Keratinocyte (primary cell): Measurements from ENCODE around the gene GOLGA8H.
"Not testable (repeated sequence)": the region's sequence is repeated elsewhere in the genome, so short reads cannot be mapped to it uniquely, and the experiment has no call there.

Source experiments
- EZH2 ChIP-seq: IDR thresholded peaks from one replicate; pipeline ENCODE4 v1.6.1; 2012; ENCODE audit warnings: inconsistent platforms, mild to moderate bottlenecking, low read length, moderate library complexity
- TF ChIP-seq, protein P1 (sequence below), 3 experiments: IDR thresholded peaks in 1 of 3; conservative IDR thresholded peaks in 1 of 3; optimal IDR thresholded peaks in 1 of 3; 2 replicates in 2 of 3; 3 replicates in 1 of 3; pipeline versions ENCODE3 to v1.5.1; 2011; ENCODE audit warnings: low read length in 3 of 3, mild to moderate bottlenecking in 3 of 3, moderate library complexity in 2 of 3, control low read depth in 1 of 3, inconsistent platforms in 1 of 3; ENCODE audit not compliant: insufficient read depth in 2 of 3; ENCODE audit errors: extremely low read depth in 1 of 3

DNA sequence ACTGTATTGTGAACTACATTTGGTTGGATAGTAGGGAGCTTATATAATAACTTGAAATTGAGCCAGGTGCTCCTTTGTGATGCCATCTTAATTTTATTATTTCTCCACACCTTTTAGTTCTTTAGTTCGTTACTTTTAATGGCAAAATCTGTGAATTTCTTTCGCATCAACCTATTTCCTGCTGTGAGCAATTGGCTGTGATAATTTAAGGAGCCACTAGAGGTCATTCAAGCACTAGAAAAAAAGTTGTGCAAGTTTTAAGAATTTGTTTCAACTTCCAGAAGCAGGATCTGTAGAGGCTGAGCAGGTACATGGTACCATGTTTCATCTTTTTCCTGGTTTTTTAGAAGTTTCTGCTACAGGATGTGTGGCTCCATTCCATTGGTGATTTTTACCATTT is 4.9 kb upstream of the GOLGA8H start:
- not testable (repeated sequence) for TF ChIP-seq EZH2
- TF ChIP-seq, protein P1, sequence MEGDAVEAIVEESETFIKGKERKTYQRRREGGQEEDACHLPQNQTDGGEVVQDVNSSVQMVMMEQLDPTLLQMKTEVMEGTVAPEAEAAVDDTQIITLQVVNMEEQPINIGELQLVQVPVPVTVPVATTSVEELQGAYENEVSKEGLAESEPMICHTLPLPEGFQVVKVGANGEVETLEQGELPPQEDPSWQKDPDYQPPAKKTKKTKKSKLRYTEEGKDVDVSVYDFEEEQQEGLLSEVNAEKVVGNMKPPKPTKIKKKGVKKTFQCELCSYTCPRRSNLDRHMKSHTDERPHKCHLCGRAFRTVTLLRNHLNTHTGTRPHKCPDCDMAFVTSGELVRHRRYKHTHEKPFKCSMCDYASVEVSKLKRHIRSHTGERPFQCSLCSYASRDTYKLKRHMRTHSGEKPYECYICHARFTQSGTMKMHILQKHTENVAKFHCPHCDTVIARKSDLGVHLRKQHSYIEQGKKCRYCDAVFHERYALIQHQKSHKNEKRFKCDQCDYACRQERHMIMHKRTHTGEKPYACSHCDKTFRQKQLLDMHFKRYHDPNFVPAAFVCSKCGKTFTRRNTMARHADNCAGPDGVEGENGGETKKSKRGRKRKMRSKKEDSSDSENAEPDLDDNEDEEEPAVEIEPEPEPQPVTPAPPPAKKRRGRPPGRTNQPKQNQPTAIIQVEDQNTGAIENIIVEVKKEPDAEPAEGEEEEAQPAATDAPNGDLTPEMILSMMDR (optimal IDR thresholded peaks at IDR 0.05 in 1 of 3, IDR thresholded peaks at IDR 0.05 in 1 of 3, conservative IDR thresholded peaks at IDR 0.05 in 1 of 3; ENCODE audit: extremely low read depth in 1 of 3, insufficient read depth in 2 of 3, low read length in 3 of 3) = not testable (repeated sequence)
